ENCODE measurements around the gene SCFD2.
"Not testable (repeated sequence)": the region's sequence is repeated elsewhere in the genome, so short reads cannot be mapped to it uniquely, and the experiment has no call there.

Gene SCFD2

GRCh38 chr4:53365486-53366300, at the start of gene SCFD2:
Gene SCFD2, minus strand, starts transcription at chr4:53366061.
- peak; percentile 93 for DNase-seq

- not testable (repeated sequence) for DNase-seq
Measured at GRCh38 chr4:53409479-53409878, 43.6 kb upstream of the SCFD2 start.

- DNase-seq, result no peak
Measured at GRCh38 chr4:53380221-53380620, 14.4 kb upstream of the SCFD2 start.

GRCh38 chr4:53378171-53378482, 12.3 kb upstream of the SCFD2 start:
- DNase-seq, result no peak

- peak; percentile 94 for DNase-seq
Measured at GRCh38 chr4:53377319-53378170, 11.7 kb upstream of the SCFD2 start, which contains the start of gene FIP1L1. Gene FIP1L1, plus strand, starts transcription at chr4:53377641. Its CDS starts 198 bp downstream, at chr4:53377839.

- DNase-seq, result no peak
Measured at GRCh38 chr4:53376900-53377299, 11.0 kb upstream of the SCFD2 start.

GRCh38 chr4:53374777-53375258, 9.0 kb upstream of the SCFD2 start:
- DNase-seq, result no peak

GRCh38 chr4:53371843-53372521, 6.1 kb upstream of the SCFD2 start:
- DNase-seq, result no peak

- DNase-seq, result no peak
Measured at GRCh38 chr4:53371049-53371448, 5.2 kb upstream of the SCFD2 start.

GRCh38 chr4:53367721-53368120, 1.9 kb upstream of the SCFD2 start:
- DNase-seq, result no peak

GRCh38 chr4:53366301-53366716, 448 bp upstream of the SCFD2 start:
- DNase-seq, result no peak

- no peak for DNase-seq
Measured at GRCh38 chr4:53365121-53365485, 758 bp downstream of the SCFD2 start.

GRCh38 chr4:53364624-53365023, 1.2 kb downstream of the SCFD2 start:
- DNase-seq, result no peak

- no peak for DNase-seq
Measured at GRCh38 chr4:53362093-53362492, 3.8 kb downstream of the SCFD2 start.

- DNase-seq, result no peak
Measured at GRCh38 chr4:53361451-53361850, 4.4 kb downstream of the SCFD2 start.

- DNase-seq, result no peak
Measured at GRCh38 chr4:53355930-53356521, 9.8 kb downstream of the SCFD2 start.

- DNase-seq, result no peak
Measured at GRCh38 chr4:53354012-53354722, 11.7 kb downstream of the SCFD2 start.

GRCh38 chr4:53349091-53349491, 16.8 kb downstream of the SCFD2 start:
- no peak for DNase-seq

- no peak for DNase-seq
Measured at GRCh38 chr4:53348046-53348445, 17.8 kb downstream of the SCFD2 start.

- no peak for DNase-seq
Measured at GRCh38 chr4:53346920-53347852, 18.7 kb downstream of the SCFD2 start.

- not testable (repeated sequence) for DNase-seq
Measured at GRCh38 chr4:53346392-53346791, 19.5 kb downstream of the SCFD2 start.

Data from CD4-positive, alpha-beta T cell treated with Interferon gamma for 1 hour (primary cell).